ENCODE measurements around the gene CACNA1C. TPM values are rescaled to one million over a fixed set of nuclear protein-coding genes. Genes with fewer than 3 reads are reported as not detected.

CACNA1C gene
- total RNA-seq, 2 donors from 2014 or later = 0.05 to 0.31 TPM

GRCh38 chr12:2234091-2234490, 181.3 kb downstream of the CACNA1C start:
- no peak overlapping the region for H3K27ac Mint-ChIP-seq
- ATAC-seq = no peak
- DNase-seq (ENCODE audit: low spot score in 2 of 2) = no peak
- no peaks in the 10 kb centered on the region for H3K36me3 Mint-ChIP-seq
- no peaks in the 10 kb centered on the region for H3K9me3 Mint-ChIP-seq

- ATAC-seq (no peak), DNase-seq (ENCODE audit: low spot score in 2 of 2) (no peak)
- no peaks in the 10 kb centered on the region for H3K36me3 Mint-ChIP-seq
- no peaks in the 10 kb centered on the region for H3K9me3 Mint-ChIP-seq
- H3K27ac Mint-ChIP-seq = no peak overlapping the region
These were observed 182.0 kb downstream of the CACNA1C start for GRCh38 chr12:2234646-2235350.

- ATAC-seq (no peak), DNase-seq (ENCODE audit: low spot score in 2 of 2) (no peak)
- Mint-ChIP-seq H3K27ac (no peak overlapping the region), H3K36me3 (no peaks in the 10 kb centered on the region), H3K9me3 (no peaks in the 10 kb centered on the region)
These were observed 183.9 kb downstream of the CACNA1C start for GRCh38 chr12:2236506-2237294.

- DNase-seq (ENCODE audit: low spot score in 2 of 2) (no peak), ATAC-seq (no peak)
- Mint-ChIP-seq H3K36me3 (no peaks in the 10 kb centered on the region), H3K9me3 (no peaks in the 10 kb centered on the region), H3K27ac (no peak overlapping the region)
These were observed 185.3 kb downstream of the CACNA1C start for GRCh38 chr12:2238111-2238510.

- ATAC-seq (no peak), DNase-seq (ENCODE audit: low spot score in 2 of 2) (no peak)
- no peaks in the 10 kb centered on the region for H3K9me3 Mint-ChIP-seq
- no peak overlapping the region for H3K27ac Mint-ChIP-seq
- no peaks in the 10 kb centered on the region for H3K36me3 Mint-ChIP-seq
These were observed 186.6 kb downstream of the CACNA1C start for GRCh38 chr12:2239381-2239871.

- no peaks in the 10 kb centered on the region for H3K9me3 Mint-ChIP-seq
- no peak for ATAC-seq
- no peak for DNase-seq (ENCODE audit: low spot score in 2 of 2)
- H3K36me3 Mint-ChIP-seq = no peaks in the 10 kb centered on the region
- H3K27ac Mint-ChIP-seq = no peak overlapping the region
These were observed 187.6 kb downstream of the CACNA1C start for GRCh38 chr12:2240390-2240789.

GRCh38 chr12:2240984-2241383, 188.2 kb downstream of the CACNA1C start:
- H3K36me3 Mint-ChIP-seq = no peaks in the 10 kb centered on the region
- H3K9me3 Mint-ChIP-seq = no peaks in the 10 kb centered on the region
- no peak overlapping the region for H3K27ac Mint-ChIP-seq
- no peak for DNase-seq (ENCODE audit: low spot score in 2 of 2)
- ATAC-seq = no peak

GRCh38 chr12:2242216-2242615, 189.4 kb downstream of the CACNA1C start:
- DNase-seq (ENCODE audit: low spot score in 2 of 2) = no peak
- ATAC-seq = no peak
- no peak overlapping the region for H3K27ac Mint-ChIP-seq
- H3K36me3 Mint-ChIP-seq = no peaks in the 10 kb centered on the region
- no peaks in the 10 kb centered on the region for H3K9me3 Mint-ChIP-seq

- H3K27ac Mint-ChIP-seq = no peak overlapping the region
- no peak for DNase-seq (ENCODE audit: low spot score in 2 of 2)
- peak in 1 of 2 donors; percentile 47 for ATAC-seq
- H3K9me3 Mint-ChIP-seq = no peaks in the 10 kb centered on the region
- H3K36me3 Mint-ChIP-seq = no peaks in the 10 kb centered on the region
These were observed 190.0 kb downstream of the CACNA1C start for GRCh38 chr12:2242816-2243215.

GRCh38 chr12:2243275-2243674, 190.5 kb downstream of the CACNA1C start:
- Mint-ChIP-seq H3K9me3 (no peaks in the 10 kb centered on the region), H3K36me3 (no peaks in the 10 kb centered on the region), H3K27ac (no peak overlapping the region)
- DNase-seq (ENCODE audit: low spot score in 2 of 2) (no peak), ATAC-seq (peak; percentile 36 to 40)

- ATAC-seq = no peak
- DNase-seq (ENCODE audit: low spot score in 2 of 2) = no peak
- Mint-ChIP-seq H3K9me3 (no peaks in the 10 kb centered on the region), H3K36me3 (no peaks in the 10 kb centered on the region), H3K27ac (no peak overlapping the region)
These were observed 191.4 kb downstream of the CACNA1C start for GRCh38 chr12:2244013-2244861.

GRCh38 chr12:2246358-2246757, 193.6 kb downstream of the CACNA1C start:
- Mint-ChIP-seq H3K27ac (no peak overlapping the region), H3K36me3 (no peaks in the 10 kb centered on the region), H3K9me3 (no peaks in the 10 kb centered on the region)
- ATAC-seq (no peak), DNase-seq (ENCODE audit: low spot score in 2 of 2) (no peak)

GRCh38 chr12:2247120-2247519, 194.3 kb downstream of the CACNA1C start:
- DNase-seq (ENCODE audit: low spot score in 2 of 2) (no peak), ATAC-seq (no peak)
- Mint-ChIP-seq H3K36me3 (no peaks in the 10 kb centered on the region), H3K27ac (no peak overlapping the region), H3K9me3 (no peaks in the 10 kb centered on the region)

- DNase-seq (ENCODE audit: low spot score in 2 of 2) = no peak
- Mint-ChIP-seq H3K27ac (no peak overlapping the region), H3K36me3 (no peaks in the 10 kb centered on the region), H3K9me3 (no peaks in the 10 kb centered on the region)
- no peak for ATAC-seq
These were observed 194.8 kb downstream of the CACNA1C start for GRCh38 chr12:2247596-2247995.

GRCh38 chr12:2248087-2248900, 195.5 kb downstream of the CACNA1C start:
- no peaks in the 10 kb centered on the region for H3K9me3 Mint-ChIP-seq
- ATAC-seq (no peak), DNase-seq (ENCODE audit: low spot score in 2 of 2) (no peak)

GRCh38 chr12:2248901-2249381, 196.2 kb downstream of the CACNA1C start:
- DNase-seq (ENCODE audit: low spot score in 2 of 2) (no peak), ATAC-seq (no peak)
- no peak overlapping the region for H3K27ac Mint-ChIP-seq
- no peaks in the 10 kb centered on the region for H3K9me3 Mint-ChIP-seq
- no peaks in the 10 kb centered on the region for H3K36me3 Mint-ChIP-seq

More at GRCh38 chr12:2248087-2248900, 195.5 kb downstream of the CACNA1C start:
- no peaks in the 10 kb centered on the region for H3K36me3 Mint-ChIP-seq
- H3K27ac Mint-ChIP-seq = no peak overlapping the region

All from activated naive CD4-positive, alpha-beta T cell treated with anti-CD3 and anti-CD28 coated beads, Interleukin-2, amount 50 U/mL, for 72 hours (primary cell).